ENCODE results near the gene CX3CL1. TPM values are rescaled to one million over a fixed set of nuclear protein-coding genes. Genes with fewer than 3 reads are reported as not detected.
"Not testable (repeated sequence)": the region's sequence is repeated elsewhere in the genome, so short reads cannot be mapped to it uniquely, and the experiment has no call there.

The CX3CL1 gene
- total and polyA plus RNA-seq, 5 donors: 8.2 to 22.9 (median 11.6) TPM

GRCh38 chr16:57394444-57394843, 22.2 kb downstream of the CX3CL1 start:
- no peak overlapping the region for H3K4me3 ChIP-seq (ENCODE audit: low read length)
- WGBS: 48% methylated on average over 7 of the region's 7 CpGs
- peak; percentile 16 to 71 for ATAC-seq

GRCh38 chr16:57395026-57395425, 22.7 kb downstream of the CX3CL1 start:
- no peak overlapping the region for H3K4me3 ChIP-seq (ENCODE audit: low read length)
- intact Hi-C loops (cut with DNase I): no loop called here
- H3K27me3 ChIP-seq (ENCODE audit: control insufficient read depth, insufficient read depth): no peaks in the 10 kb centered on the region
- DNase-seq (no peak), ATAC-seq (no peak)
- no peaks in the 10 kb centered on the region for H3K9me3 ChIP-seq (ENCODE audit: control insufficient read depth, low read length)
- no peaks in the 10 kb centered on the region for H3K4me1 ChIP-seq (ENCODE audit: control insufficient read depth, insufficient read depth, low read length)
- H3K27ac ChIP-seq (ENCODE audit: low read length): no peak overlapping the region
- 92% methylated on average over 5 of the region's 5 CpGs for WGBS

More at GRCh38 chr16:57394444-57394843, 22.2 kb downstream of the CX3CL1 start:
- DNase-seq: no peak
- intact Hi-C loops (cut with DNase I): no loop called here
- H3K27ac ChIP-seq (ENCODE audit: low read length): no peak overlapping the region
- H3K27me3 ChIP-seq (ENCODE audit: control insufficient read depth, insufficient read depth): no peaks in the 10 kb centered on the region
- no peaks in the 10 kb centered on the region for H3K4me1 ChIP-seq (ENCODE audit: control insufficient read depth, insufficient read depth, low read length)
- H3K9me3 ChIP-seq (ENCODE audit: control insufficient read depth, low read length): no peaks in the 10 kb centered on the region

DNA sequence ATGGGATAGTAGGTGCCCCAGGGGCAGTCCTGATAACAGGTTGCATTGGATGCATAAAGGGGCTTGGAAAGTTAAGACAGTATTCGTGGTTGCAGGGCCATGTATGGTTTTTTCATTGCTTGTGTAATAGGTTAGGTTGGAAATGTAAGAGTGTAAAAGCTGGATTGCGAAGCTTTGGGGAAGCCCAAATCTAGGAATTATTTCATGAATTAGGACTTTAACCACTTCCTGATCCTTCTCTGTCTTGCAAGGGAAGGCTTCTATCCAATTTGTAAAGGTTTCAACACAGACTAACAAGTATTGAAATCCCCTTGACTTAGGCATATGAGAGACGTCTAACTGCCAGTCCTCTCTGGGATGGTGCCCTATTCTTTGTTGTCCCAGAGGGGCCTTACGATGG, 24.5 kb downstream of the CX3CL1 start:
- Histone ChIP-seq H3K9me3 (ENCODE audit: control insufficient read depth, low read length) (no peaks in the 10 kb centered on the region), H3K4me3 (ENCODE audit: low read length) (no peak overlapping the region), H3K27me3 (ENCODE audit: control insufficient read depth, insufficient read depth) (no peaks in the 10 kb centered on the region), H3K4me1 (ENCODE audit: control insufficient read depth, insufficient read depth, low read length) (no peaks in the 10 kb centered on the region), H3K27ac (ENCODE audit: low read length) (no peak overlapping the region)
- DNase-seq: no peak
- intact Hi-C loops (cut with DNase I): no loop called here
- WGBS: 73% methylated on average over 4 of the region's 4 CpGs
- ATAC-seq: no peak

- H3K4me3 ChIP-seq (ENCODE audit: low read length); DNase-seq; H3K4me1 ChIP-seq (ENCODE audit: control insufficient read depth, insufficient read depth, low read length); intact Hi-C loops (cut with DNase I); ATAC-seq; H3K27me3 ChIP-seq (ENCODE audit: control insufficient read depth, insufficient read depth); H3K9me3 ChIP-seq (ENCODE audit: control insufficient read depth, low read length); H3K27ac ChIP-seq (ENCODE audit: low read length): not testable (repeated sequence)
- WGBS: 87% methylated on average over 4 of the region's 4 CpGs
Measured at GRCh38 chr16:57397493-57397892, 25.2 kb downstream of the CX3CL1 start.

DNA sequence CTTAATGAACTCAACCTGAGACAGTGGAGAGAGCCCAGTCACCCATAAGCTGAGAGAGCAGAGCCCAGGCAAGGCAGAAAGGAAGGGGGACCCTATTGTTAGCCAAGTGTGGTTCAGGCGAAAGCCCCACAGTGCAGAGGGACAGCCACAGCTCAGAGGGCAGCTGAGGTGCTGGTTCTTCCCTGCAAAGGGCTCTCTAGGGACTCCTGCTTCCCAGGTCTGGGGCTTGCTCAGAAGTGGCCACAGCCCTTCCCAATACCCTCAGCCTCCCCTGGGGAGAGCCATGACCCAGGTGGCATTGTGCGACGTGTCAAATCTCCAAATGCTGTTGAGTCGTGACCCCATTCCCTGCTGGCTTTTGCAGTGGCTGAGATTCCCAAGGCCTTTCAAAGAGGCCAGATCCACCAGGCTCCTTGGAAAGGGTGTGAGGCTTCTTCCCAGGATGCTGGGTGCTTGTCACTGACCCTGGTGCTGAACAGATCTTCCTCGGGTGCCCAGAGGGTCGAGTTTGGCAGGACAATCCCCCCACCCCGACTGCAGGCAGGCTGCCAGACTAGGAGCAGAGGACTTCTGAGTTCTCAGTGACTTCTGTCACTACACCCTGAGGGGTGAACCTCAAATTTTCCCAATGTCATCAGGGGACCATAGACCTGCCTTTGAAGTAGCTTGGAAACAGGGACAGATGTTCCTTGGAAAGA, 29.8 kb downstream of the CX3CL1 start:
- Histone ChIP-seq H3K27ac (ENCODE audit: low read length) (no peak overlapping the region), H3K9me3 (ENCODE audit: control insufficient read depth, low read length) (no peaks in the 10 kb centered on the region), H3K4me3 (ENCODE audit: low read length) (no peak overlapping the region), H3K4me1 (ENCODE audit: control insufficient read depth, insufficient read depth, low read length) (no peaks in the 10 kb centered on the region), H3K27me3 (ENCODE audit: control insufficient read depth, insufficient read depth) (no peaks in the 10 kb centered on the region)
- 41% methylated on average over 7 of the region's 7 CpGs for WGBS
- intact Hi-C loops (cut with DNase I): no loop called here
- ATAC-seq (peak in 1 of 2 donors; percentile 26), DNase-seq (no peak)

- DNase-seq (no peak), ATAC-seq (no peak)
- WGBS: 60% methylated on average over 17 of the region's 17 CpGs
- intact Hi-C loops (cut with DNase I): no loop called here
- Histone ChIP-seq H3K27ac (ENCODE audit: low read length) (no peak within 1 kb of the TSS), H3K27me3 (ENCODE audit: control insufficient read depth, insufficient read depth) (no peaks in the 10 kb centered on the region), H3K9me3 (ENCODE audit: control insufficient read depth, low read length) (no peaks in the 10 kb centered on the region), H3K4me1 (ENCODE audit: control insufficient read depth, insufficient read depth, low read length) (no peaks in the 10 kb centered on the region), H3K4me3 (ENCODE audit: low read length) (no peak within 1 kb of the TSS)
Measured at GRCh38 chr16:57403965-57404817, 31.9 kb downstream of the CX3CL1 start, which contains the start of gene CCL17. Gene CCL17 (plus strand): TSS chr16:57404767. CDS start chr16:57413933, 9,166 bp downstream.

DNA sequence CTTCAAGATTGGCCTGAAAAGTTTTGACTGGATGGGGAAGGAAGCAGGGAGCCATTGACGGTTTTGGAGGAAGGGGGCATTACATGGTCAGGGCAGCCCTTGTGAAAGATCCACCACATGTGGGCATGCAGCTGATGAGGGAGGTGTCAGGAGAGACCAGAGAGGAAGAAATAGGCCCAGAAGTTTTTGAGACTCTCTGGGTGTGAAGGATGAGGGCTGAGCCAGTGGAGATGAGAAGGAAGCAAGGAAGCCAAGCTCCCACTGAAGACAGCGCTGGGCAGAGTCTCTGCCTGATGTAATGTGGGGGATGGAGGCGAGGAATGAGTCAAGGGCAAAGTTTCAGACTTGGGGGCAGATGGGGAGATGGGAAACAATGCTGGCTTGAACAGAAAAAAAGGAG, 32.8 kb downstream of the CX3CL1 start:
- intact Hi-C loops (cut with DNase I): no loop called here
- 78% methylated on average over 3 of the region's 3 CpGs for WGBS
- H3K4me3 ChIP-seq (ENCODE audit: low read length): no peak overlapping the region
- H3K27ac ChIP-seq (ENCODE audit: low read length): no peak overlapping the region
- ATAC-seq (no peak), DNase-seq (peak in 1 of 3 donors; percentile 4)
- H3K27me3 ChIP-seq (ENCODE audit: control insufficient read depth, insufficient read depth): no peaks in the 10 kb centered on the region
- no peaks in the 10 kb centered on the region for H3K4me1 ChIP-seq (ENCODE audit: control insufficient read depth, insufficient read depth, low read length)
- H3K9me3 ChIP-seq (ENCODE audit: control insufficient read depth, low read length): no peaks in the 10 kb centered on the region

GRCh38 chr16:57406881-57407280, 34.6 kb downstream of the CX3CL1 start:
- Histone ChIP-seq H3K27ac (ENCODE audit: low read length) (no peak overlapping the region), H3K4me1 (ENCODE audit: control insufficient read depth, insufficient read depth, low read length) (no peaks in the 10 kb centered on the region), H3K4me3 (ENCODE audit: low read length) (no peak overlapping the region), H3K27me3 (ENCODE audit: control insufficient read depth, insufficient read depth) (no peaks in the 10 kb centered on the region), H3K9me3 (ENCODE audit: control insufficient read depth, low read length) (no peaks in the 10 kb centered on the region)
- WGBS: 61% methylated on average over 2 of the region's 2 CpGs
- no peak for ATAC-seq
- DNase-seq: no peak
- intact Hi-C loops (cut with DNase I): no loop called here

DNA sequence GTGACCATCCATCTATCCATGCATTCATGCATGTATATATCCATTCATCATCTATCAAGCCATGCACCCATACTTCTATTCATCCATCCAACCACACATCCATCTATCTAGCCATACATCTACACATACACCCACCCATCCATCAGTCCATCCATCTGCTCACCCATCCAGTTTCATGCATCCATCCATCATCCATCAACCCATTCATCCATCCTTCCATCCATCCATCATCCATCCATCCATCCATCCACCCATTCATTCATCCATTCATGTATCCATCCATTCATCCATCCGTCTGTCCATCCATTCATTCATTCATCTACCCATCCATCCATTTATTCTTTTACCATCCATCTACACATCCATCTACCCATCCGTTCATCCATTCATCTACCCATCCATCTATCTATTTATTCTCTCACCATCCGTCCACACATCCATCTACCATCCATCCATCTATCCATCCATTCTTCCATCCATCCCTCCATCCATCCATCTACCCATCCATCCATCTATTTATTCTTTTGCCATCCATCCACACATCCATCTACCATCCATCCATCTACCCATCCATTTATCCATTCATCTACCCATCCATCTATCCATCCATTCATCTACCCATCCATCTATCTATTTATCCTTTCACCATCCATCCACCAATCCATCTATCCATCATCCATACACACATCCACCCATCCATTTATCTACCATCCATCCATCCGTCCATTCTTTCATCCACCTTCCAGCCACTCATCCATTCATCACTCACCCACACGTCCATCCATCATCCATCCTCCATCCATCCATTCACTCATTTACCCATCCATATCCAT, 35.4 kb downstream of the CX3CL1 start:
- no peak overlapping the region for H3K27ac ChIP-seq (ENCODE audit: low read length)

DNA sequence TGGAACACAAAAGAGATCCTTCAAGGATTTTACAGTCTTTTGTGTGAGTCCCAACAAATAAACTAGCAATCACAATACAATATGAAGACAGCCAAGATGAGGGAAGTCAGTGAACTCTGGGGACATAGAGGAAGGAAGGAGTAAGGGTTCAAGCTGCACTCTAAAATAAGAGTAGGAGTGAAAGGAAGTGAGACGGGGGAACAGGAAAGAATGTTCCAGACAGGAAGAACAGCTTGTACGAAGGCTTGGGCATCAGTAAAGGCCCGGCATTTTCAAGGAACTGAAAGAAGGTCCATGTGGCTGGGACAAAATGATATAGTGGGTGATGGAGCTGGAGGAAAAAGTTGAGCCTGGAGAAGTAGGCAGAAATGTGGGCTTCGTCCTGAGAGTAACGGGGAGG, 36.8 kb downstream of the CX3CL1 start:
- ATAC-seq (peak; percentile 48), DNase-seq (no peak)
- H3K9me3 ChIP-seq (ENCODE audit: control insufficient read depth, low read length): no peaks in the 10 kb centered on the region
- intact Hi-C loops (cut with DNase I): no loop called here
- peak overlapping the region; percentile 59 for H3K27ac ChIP-seq (ENCODE audit: low read length)
- no peaks in the 10 kb centered on the region for H3K4me1 ChIP-seq (ENCODE audit: control insufficient read depth, insufficient read depth, low read length)
- no peak overlapping the region for H3K4me3 ChIP-seq (ENCODE audit: low read length)
- 56% methylated on average over 5 of the region's 5 CpGs for WGBS
- H3K27me3 ChIP-seq (ENCODE audit: control insufficient read depth, insufficient read depth): no peaks in the 10 kb centered on the region

More for the DNA sequence above, 35.4 kb downstream of the CX3CL1 start:
- no peak for ATAC-seq
- no peak for DNase-seq
- H3K4me1 ChIP-seq (ENCODE audit: control insufficient read depth, insufficient read depth, low read length): no peaks in the 10 kb centered on the region
- H3K9me3 ChIP-seq (ENCODE audit: control insufficient read depth, low read length): no peaks in the 10 kb centered on the region
- intact Hi-C loops (cut with DNase I): no loop called here
- no peaks in the 10 kb centered on the region for H3K27me3 ChIP-seq (ENCODE audit: control insufficient read depth, insufficient read depth)
- WGBS: 94% methylated on average over 5 of the region's 5 CpGs
- no peak overlapping the region for H3K4me3 ChIP-seq (ENCODE audit: low read length)

Measured in right cardiac atrium (tissue), 5 donors.